NOMO-1 (cell line): ENCODE results near the gene STAG3.
"Not testable (repeated sequence)": the region's sequence is repeated elsewhere in the genome, so short reads cannot be mapped to it uniquely, and the experiment has no call there.

Experiments
- DNase-seq, 2 experiments: peaks; one replicate each; lab custom pipeline; 2025; ENCODE audit not compliant: unreplicated experiment in 2 of 2; lab: John Stamatoyannopoulos, UW

Gene STAG3

GRCh38 chr7:100246121-100246864 is 68.6 kb downstream of the STAG3 start:
- not testable (repeated sequence) for DNase-seq

DNA sequence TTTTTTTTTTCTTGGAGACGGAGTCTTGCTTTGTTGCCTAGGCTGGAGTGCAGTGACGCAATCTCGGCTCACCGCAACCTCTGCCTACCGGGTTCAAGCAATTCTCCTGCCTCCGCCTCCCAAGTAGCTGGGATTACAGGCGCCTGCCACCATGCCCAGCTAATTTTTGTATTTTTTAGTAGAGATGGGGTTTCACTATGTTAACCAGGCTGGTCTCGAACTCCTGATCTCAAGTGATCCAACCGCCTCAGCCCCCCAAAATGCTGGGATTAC is 69.1 kb downstream of the STAG3 start:
- DNase-seq, result not testable (repeated sequence)

DNA sequence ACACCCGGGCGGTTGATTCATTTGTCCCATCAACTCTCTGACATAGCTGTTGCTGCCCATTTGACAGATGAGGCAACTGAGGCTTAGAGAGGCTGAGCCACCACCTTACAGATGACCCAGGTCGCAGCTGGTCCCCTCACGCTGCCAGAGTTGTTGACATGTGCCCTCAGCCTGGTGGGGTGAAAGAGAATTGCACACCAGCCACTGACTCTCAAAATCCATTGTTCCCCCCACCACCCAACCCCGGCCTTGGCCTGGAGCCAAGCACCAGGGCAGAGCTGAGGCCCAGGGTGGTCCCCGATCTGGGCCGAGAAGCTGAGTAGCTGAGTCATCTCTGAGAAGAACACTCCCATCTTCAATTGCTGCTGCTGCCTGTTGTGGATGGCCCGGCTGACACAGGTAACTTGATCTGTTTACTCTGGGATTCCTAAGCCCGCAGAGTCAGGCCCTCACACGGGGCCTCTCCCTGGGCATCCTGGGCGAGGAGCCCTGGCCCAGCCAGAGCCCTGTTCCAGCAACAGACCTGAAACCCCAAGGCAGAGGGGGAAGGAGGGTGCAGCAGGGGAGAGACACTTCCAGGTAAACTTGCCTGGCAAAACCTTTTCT is 69.5 kb downstream of the STAG3 start:
- DNase-seq, result no peak

DNA sequence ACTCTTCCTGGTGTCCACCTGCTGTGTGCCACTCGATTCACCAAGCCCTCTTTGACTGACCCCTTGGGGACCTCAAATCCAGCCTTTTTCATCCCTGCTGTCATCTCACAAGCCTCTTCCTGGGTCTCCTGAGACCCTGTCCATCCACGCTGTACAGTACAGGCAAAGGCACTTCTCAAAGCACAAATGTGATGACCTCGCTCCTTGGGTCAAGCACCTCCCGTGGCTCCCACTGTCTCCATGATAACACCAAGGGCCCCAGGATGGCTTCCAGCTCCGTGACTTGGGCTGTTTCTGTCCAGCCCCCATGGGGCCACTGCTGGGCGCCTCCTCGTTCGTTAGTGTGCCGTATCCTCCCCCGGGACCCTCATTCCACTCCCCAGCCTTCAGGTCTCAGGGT is 70.8 kb downstream of the STAG3 start:
- DNase-seq, result no peak

DNA sequence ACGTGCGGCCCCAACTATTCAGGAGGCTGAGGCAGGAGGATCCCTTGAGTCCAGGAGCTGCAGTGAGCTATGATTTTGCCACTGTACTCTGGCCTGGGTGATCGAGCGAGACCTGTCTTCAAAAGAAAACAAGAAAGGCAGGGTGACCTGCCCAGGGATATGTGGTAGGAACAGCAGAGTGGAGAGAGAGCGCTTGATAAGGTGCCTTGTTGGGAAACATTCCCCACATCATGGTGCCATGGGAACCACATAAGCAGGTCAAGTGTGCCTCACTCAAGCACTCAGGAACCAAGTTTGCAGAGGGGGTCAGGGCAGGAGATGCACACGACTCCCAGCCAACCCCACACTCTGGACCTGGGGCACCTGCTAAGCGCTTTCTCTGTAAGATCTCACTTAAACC is 79.3 kb downstream of the STAG3 start:
- no peak for DNase-seq

GRCh38 chr7:100259984-100260383 is 82.3 kb downstream of the STAG3 start:
- not testable (repeated sequence) for DNase-seq

DNA sequence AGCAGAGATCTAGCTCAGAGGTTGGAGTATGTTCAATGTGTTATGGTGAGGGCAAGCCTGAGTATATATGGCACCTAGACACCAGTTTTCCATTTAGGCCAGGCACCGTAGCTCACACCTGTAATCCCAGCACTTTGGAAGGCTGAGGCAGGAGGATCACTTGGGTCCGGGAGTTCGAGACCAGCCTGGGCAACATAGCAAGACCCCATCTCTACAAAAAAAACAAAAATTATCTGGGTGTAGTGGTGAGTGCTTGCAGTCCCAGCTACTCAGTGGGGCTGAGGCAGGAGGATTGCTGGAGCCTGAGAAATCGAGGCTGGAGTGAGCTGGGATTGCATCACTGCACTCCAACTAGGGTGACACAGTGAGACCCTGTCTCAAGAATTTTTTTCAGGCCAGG is 85.2 kb downstream of the STAG3 start:
- not testable (repeated sequence) for DNase-seq
